ENCODE results near the gene APOBEC3B. TPM values are rescaled to one million over a fixed set of nuclear protein-coding genes. Genes with fewer than 3 reads are reported as not detected.
"Not testable (repeated sequence)": the region's sequence is repeated elsewhere in the genome, so short reads cannot be mapped to it uniquely, and the experiment has no call there.

Gene APOBEC3B
- total RNA-seq, 2 donors from 2014 or later = 27.1 to 44.7 TPM

GRCh38 chr22:38954414-38955043, 27.6 kb upstream of the APOBEC3B start:
- H3K4me1 Mint-ChIP-seq (ENCODE audit: low read depth) = peaks cover 69% of the 10 kb centered on the region
- ATAC-seq (replicated peaks in 1 of 2) = no peak
- no peaks in the 10 kb centered on the region for H3K9me3 Mint-ChIP-seq
- H3K4me3 Mint-ChIP-seq = peak overlapping the region; percentile 65 to 72
- H3K27me3 Mint-ChIP-seq (ENCODE audit: low read depth) = peaks cover 26% of the 10 kb centered on the region
- DNase-seq = no peak
- no peaks in the 10 kb centered on the region for H3K36me3 Mint-ChIP-seq (ENCODE audit: insufficient read depth in 2 of 2)
- peak overlapping the region; percentile 82 for H3K27ac Mint-ChIP-seq

GRCh38 chr22:38955250-38955905, 26.8 kb upstream of the APOBEC3B start:
- peak overlapping the region; percentile 2 for H3K27ac Mint-ChIP-seq
- no peaks in the 10 kb centered on the region for H3K36me3 Mint-ChIP-seq (ENCODE audit: insufficient read depth in 2 of 2)
- ATAC-seq (replicated peaks in 1 of 2) (no peak), DNase-seq (no peak)
- H3K9me3 Mint-ChIP-seq = no peaks in the 10 kb centered on the region
- H3K4me1 Mint-ChIP-seq (ENCODE audit: low read depth) = peaks cover 69% of the 10 kb centered on the region
- H3K4me3 Mint-ChIP-seq = peak overlapping the region; percentile 9 to 72
- peaks cover 26% of the 10 kb centered on the region for H3K27me3 Mint-ChIP-seq (ENCODE audit: low read depth)

- no peak for ATAC-seq (replicated peaks in 1 of 2)
- Mint-ChIP-seq H3K4me1 (ENCODE audit: low read depth) (peaks cover 65% of the 10 kb centered on the region), H3K27ac (peak overlapping the region; percentile 2), H3K27me3 (ENCODE audit: low read depth) (peaks cover 26% of the 10 kb centered on the region), H3K9me3 (no peaks in the 10 kb centered on the region), H3K4me3 (no peak overlapping the region), H3K36me3 (ENCODE audit: insufficient read depth in 2 of 2) (no peaks in the 10 kb centered on the region)
- DNase-seq = no peak
Measured at GRCh38 chr22:38955926-38956325, 26.2 kb upstream of the APOBEC3B start.

- Mint-ChIP-seq H3K36me3 (ENCODE audit: insufficient read depth in 2 of 2) (no peaks in the 10 kb centered on the region), H3K4me3 (no peak overlapping the region), H3K4me1 (ENCODE audit: low read depth) (peaks cover 59% of the 10 kb centered on the region), H3K27me3 (ENCODE audit: low read depth) (peaks cover 26% of the 10 kb centered on the region), H3K9me3 (no peaks in the 10 kb centered on the region), H3K27ac (no peak overlapping the region)
- DNase-seq = no peak
- ATAC-seq (replicated peaks in 1 of 2) = no peak
Measured at GRCh38 chr22:38956551-38956950, 25.6 kb upstream of the APOBEC3B start.

GRCh38 chr22:38957046-38957770, 24.9 kb upstream of the APOBEC3B start, which contains the start of gene APOBEC3A:
APOBEC3A (plus strand) TSS chr22:38957609; CDS start chr22:38957692, 83 bp downstream.
- ATAC-seq (replicated peaks in 1 of 2) (no peak), DNase-seq (no peak)
- H3K4me3 Mint-ChIP-seq = no peak within 1 kb of the TSS
- no peaks in the 10 kb centered on the region for H3K9me3 Mint-ChIP-seq
- no peaks in the 10 kb centered on the region for H3K36me3 Mint-ChIP-seq (ENCODE audit: insufficient read depth in 2 of 2)
- H3K27me3 Mint-ChIP-seq (ENCODE audit: low read depth) = peaks cover 23% of the 10 kb centered on the region
- peaks cover 52% of the 10 kb centered on the region for H3K4me1 Mint-ChIP-seq (ENCODE audit: low read depth)
- H3K27ac Mint-ChIP-seq = peak within 1 kb of the TSS; percentile 11

GRCh38 chr22:38957808-38958650, 24.1 kb upstream of the APOBEC3B start:
- peaks cover 17% of the 10 kb centered on the region for H3K27me3 Mint-ChIP-seq (ENCODE audit: low read depth)
- peak overlapping the region; percentile 11 for H3K27ac Mint-ChIP-seq
- ATAC-seq (replicated peaks in 1 of 2) (no peak), DNase-seq (no peak)
- H3K9me3 Mint-ChIP-seq = no peaks in the 10 kb centered on the region
- H3K36me3 Mint-ChIP-seq (ENCODE audit: insufficient read depth in 2 of 2) = no peaks in the 10 kb centered on the region
- no peak overlapping the region for H3K4me3 Mint-ChIP-seq
- H3K4me1 Mint-ChIP-seq (ENCODE audit: low read depth) = peaks cover 44% of the 10 kb centered on the region

GRCh38 chr22:38958651-38958943, 23.6 kb upstream of the APOBEC3B start:
- peaks cover 17% of the 10 kb centered on the region for H3K27me3 Mint-ChIP-seq (ENCODE audit: low read depth)

GRCh38 chr22:38959590-38959989, 22.6 kb upstream of the APOBEC3B start:
- DNase-seq (no peak), ATAC-seq (replicated peaks in 1 of 2) (no peak)
- no peaks in the 10 kb centered on the region for H3K9me3 Mint-ChIP-seq
- peaks cover 17% of the 10 kb centered on the region for H3K27me3 Mint-ChIP-seq (ENCODE audit: low read depth)
- H3K27ac Mint-ChIP-seq = no peak overlapping the region
- H3K4me1 Mint-ChIP-seq (ENCODE audit: low read depth) = peaks cover 35% of the 10 kb centered on the region
- no peak overlapping the region for H3K4me3 Mint-ChIP-seq
- no peaks in the 10 kb centered on the region for H3K36me3 Mint-ChIP-seq (ENCODE audit: insufficient read depth in 2 of 2)

More at GRCh38 chr22:38958651-38958943, 23.6 kb upstream of the APOBEC3B start:
- not testable (repeated sequence) for ATAC-seq (replicated peaks in 1 of 2); DNase-seq; H3K9me3 Mint-ChIP-seq; H3K36me3 Mint-ChIP-seq (ENCODE audit: insufficient read depth in 2 of 2); H3K4me3 Mint-ChIP-seq
- H3K27ac Mint-ChIP-seq = peak overlapping the region; percentile 11
- H3K4me1 Mint-ChIP-seq (ENCODE audit: low read depth) = peaks cover 39% of the 10 kb centered on the region

GRCh38 chr22:38960673-38961072, 21.5 kb upstream of the APOBEC3B start:
- not testable (repeated sequence) for H3K9me3 Mint-ChIP-seq; H3K36me3 Mint-ChIP-seq (ENCODE audit: insufficient read depth in 2 of 2); ATAC-seq (replicated peaks in 1 of 2); H3K4me3 Mint-ChIP-seq; DNase-seq; H3K27ac Mint-ChIP-seq
- Mint-ChIP-seq H3K27me3 (ENCODE audit: low read depth) (peaks cover 17% of the 10 kb centered on the region), H3K4me1 (ENCODE audit: low read depth) (peaks cover 24% of the 10 kb centered on the region)

GRCh38 chr22:38963291-38963738, 18.8 kb upstream of the APOBEC3B start:
- H3K9me3 Mint-ChIP-seq; ATAC-seq (replicated peaks in 1 of 2); H3K36me3 Mint-ChIP-seq (ENCODE audit: insufficient read depth in 2 of 2); H3K4me3 Mint-ChIP-seq; H3K27ac Mint-ChIP-seq; DNase-seq; H3K27me3 Mint-ChIP-seq (ENCODE audit: low read depth): not testable (repeated sequence)
- H3K4me1 Mint-ChIP-seq (ENCODE audit: low read depth) = peaks cover 13% of the 10 kb centered on the region

GRCh38 chr22:38963872-38964271, 18.3 kb upstream of the APOBEC3B start:
- no peaks in the 10 kb centered on the region for H3K9me3 Mint-ChIP-seq
- no peak overlapping the region for H3K27ac Mint-ChIP-seq
- H3K27me3 Mint-ChIP-seq (ENCODE audit: low read depth) = peaks cover 6% of the 10 kb centered on the region
- H3K36me3 Mint-ChIP-seq (ENCODE audit: insufficient read depth in 2 of 2) = no peaks in the 10 kb centered on the region
- no peak overlapping the region for H3K4me3 Mint-ChIP-seq
- ATAC-seq (replicated peaks in 1 of 2) = peak; percentile 8 to 33
- no peak for DNase-seq
- H3K4me1 Mint-ChIP-seq (ENCODE audit: low read depth) = peaks cover 13% of the 10 kb centered on the region

- peaks cover 7% of the 10 kb centered on the region for H3K27me3 Mint-ChIP-seq (ENCODE audit: low read depth)
- no peak overlapping the region for H3K27ac Mint-ChIP-seq
Measured at GRCh38 chr22:38964306-38964705, 17.8 kb upstream of the APOBEC3B start.

More at GRCh38 chr22:38964306-38964705, 17.8 kb upstream of the APOBEC3B start:
- H3K36me3 Mint-ChIP-seq (ENCODE audit: insufficient read depth in 2 of 2) = no peaks in the 10 kb centered on the region
- DNase-seq = no peak
- no peaks in the 10 kb centered on the region for H3K9me3 Mint-ChIP-seq
- H3K4me3 Mint-ChIP-seq = no peak overlapping the region
- ATAC-seq (replicated peaks in 1 of 2) = no peak
- H3K4me1 Mint-ChIP-seq (ENCODE audit: low read depth) = peaks cover 9% of the 10 kb centered on the region

Data from activated T-cell treated with anti-CD3 and anti-CD28 coated beads, Interleukin-2, amount 50 U/mL, for 72 hours (primary cell).